GM12892 (cell line): ENCODE measurements around the gene LGR6.
"Not testable (repeated sequence)": the region's sequence is repeated elsewhere in the genome, so short reads cannot be mapped to it uniquely, and the experiment has no call there.

ENCODE experiments used
- DNase-seq: peaks from one replicate; pipeline ENCODE4 v3.0.0; 2011; ENCODE audit not compliant: insufficient read length
- FAIRE-seq: peaks from 2 replicates; lab custom pipeline; 2011; peaks lifted over from hg19 to GRCh38; lab: Jason Lieb, UNC
- POLR2A ChIP-seq: IDR thresholded peaks from 2 replicates; pipeline ENCODE4 v1.6.1; 2011; ENCODE audit warnings: low read depth, low read length, control low read depth
- POLR2AphosphoS5 ChIP-seq: IDR thresholded peaks from 2 replicates; pipeline ENCODE4 v1.6.1; 2011; ENCODE audit warnings: low read depth, low read length, control low read depth
- TAF1 ChIP-seq: IDR thresholded peaks from 2 replicates; pipeline ENCODE4 v1.6.1; 2011; ENCODE audit warnings: low read depth, mild to moderate bottlenecking, control low read depth, low read length, borderline replicate concordance

LGR6 gene

GRCh38 chr1:202348005-202348508, 154.5 kb downstream of the LGR6 start:
- no peak for DNase-seq
- TF ChIP-seq POLR2A (no peak), POLR2AphosphoS5 (no peak)
- no peak for FAIRE-seq

DNA sequence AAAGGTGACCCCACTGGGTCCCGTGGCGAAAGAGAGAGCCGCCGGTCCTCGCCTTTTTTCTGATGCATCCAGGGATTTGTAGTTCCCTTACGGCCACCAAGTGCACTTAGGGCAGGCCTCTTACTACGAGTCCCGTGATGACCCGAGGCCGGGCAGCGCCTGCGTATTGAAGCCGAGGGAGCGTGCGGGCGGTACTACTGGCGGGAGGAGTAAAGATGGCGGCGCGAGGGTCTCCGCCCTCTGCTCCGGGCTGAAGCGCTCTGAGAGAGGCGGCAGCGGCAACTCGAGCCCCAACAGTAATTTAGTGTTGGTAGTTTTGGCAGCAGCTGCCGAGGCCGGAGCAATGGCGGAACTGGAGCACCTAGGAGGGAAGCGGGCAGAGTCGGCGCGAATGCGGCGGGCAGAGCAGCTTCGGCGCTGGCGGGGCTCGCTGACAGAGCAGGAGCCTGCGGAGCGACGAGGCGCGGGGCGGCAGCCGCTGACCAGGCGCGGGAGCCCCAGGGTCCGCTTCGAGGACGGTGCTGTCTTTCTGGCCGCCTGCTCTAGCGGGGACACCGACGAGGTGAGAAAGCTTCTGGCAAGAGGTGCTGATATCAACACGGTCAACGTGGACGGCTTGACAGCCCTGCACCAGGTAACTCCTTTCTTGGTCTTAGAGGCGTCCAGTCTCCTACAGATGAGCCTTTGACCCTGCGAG, 155.1 kb downstream of the LGR6 start, which contains the start of gene PPP1R12B:
PPP1R12B (plus strand) TSS at position 191 of the 697 bp plus-strand sequence; CDS start at position 344, 153 bp downstream.
- FAIRE-seq (peak; percentile 96), DNase-seq (peak; percentile 63)
- TF ChIP-seq TAF1 (0 out of 2 replicates have a peak, but pooled peaks have one; percentile 64), POLR2AphosphoS5 (no peak), POLR2A (peak; percentile 54; the same call in 1 of the 2 replicates)

- FAIRE-seq (no peak), DNase-seq (no peak)
- TF ChIP-seq TAF1 (no peak), POLR2AphosphoS5 (no peak), POLR2A (no peak)
Measured at GRCh38 chr1:202349206-202349928, 155.8 kb downstream of the LGR6 start.

GRCh38 chr1:202351725-202352124, 158.1 kb downstream of the LGR6 start:
- DNase-seq, result no peak
- no peak for FAIRE-seq
- TF ChIP-seq POLR2AphosphoS5 (no peak), POLR2A (no peak), TAF1 (no peak)

- DNase-seq, FAIRE-seq: not testable (repeated sequence)
Measured at GRCh38 chr1:202352583-202353197, 159.1 kb downstream of the LGR6 start.

DNA sequence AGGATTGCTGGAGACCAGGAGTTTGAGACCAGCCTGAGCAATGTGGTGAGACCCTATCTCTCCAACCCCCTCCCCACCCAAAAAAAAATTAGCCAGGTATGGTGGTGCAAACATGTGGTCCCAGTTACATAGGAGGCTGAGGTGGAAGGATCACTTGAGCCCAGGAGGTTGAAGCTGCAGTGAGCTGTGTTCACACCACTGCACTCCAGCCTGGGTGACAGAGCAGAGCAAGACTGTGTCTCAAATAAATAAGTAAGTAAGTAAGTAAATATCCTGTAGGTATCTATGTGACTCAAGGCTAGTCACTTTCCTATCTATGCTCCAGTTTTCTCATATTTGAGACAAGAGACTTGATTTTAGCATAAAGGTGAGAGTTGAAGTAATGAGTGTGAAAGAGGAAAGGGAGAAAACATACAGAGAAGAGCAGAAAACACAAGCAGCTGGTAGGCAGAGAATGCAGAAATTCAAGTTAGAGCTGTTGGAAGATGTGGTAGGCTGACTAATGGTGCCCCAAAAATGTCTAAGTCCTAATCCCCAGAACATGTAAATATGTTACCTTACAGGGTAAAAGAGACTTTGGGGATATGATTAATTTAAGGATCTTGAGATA, 162.4 kb downstream of the LGR6 start:
- DNase-seq (no peak), FAIRE-seq (no peak)
- no peak for TF ChIP-seq POLR2AphosphoS5
- no peak for TF ChIP-seq TAF1
- no peak for TF ChIP-seq POLR2A

DNA sequence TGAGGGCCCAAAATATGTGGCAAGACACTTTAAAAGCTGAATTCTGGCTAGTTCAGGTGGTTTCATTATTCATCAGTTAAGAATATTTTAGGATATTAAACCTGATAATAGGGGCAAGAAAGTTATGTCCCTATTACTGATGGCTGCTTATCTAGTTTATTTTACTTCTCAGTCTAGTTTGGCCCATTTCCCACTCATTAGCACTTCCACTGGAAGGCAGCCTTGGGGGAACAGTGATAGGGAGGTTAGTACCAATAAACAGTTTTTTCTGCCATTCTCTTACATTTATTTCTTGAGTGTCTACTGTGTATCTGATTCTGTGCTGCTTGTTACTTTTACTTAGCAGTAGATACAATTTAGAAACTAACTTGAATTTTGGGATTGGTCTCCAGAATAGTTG, 163.9 kb downstream of the LGR6 start:
- no peak for TF ChIP-seq TAF1
- TF ChIP-seq POLR2A, result no peak
- no peak for TF ChIP-seq POLR2AphosphoS5
- DNase-seq (no peak), FAIRE-seq (no peak)

DNA sequence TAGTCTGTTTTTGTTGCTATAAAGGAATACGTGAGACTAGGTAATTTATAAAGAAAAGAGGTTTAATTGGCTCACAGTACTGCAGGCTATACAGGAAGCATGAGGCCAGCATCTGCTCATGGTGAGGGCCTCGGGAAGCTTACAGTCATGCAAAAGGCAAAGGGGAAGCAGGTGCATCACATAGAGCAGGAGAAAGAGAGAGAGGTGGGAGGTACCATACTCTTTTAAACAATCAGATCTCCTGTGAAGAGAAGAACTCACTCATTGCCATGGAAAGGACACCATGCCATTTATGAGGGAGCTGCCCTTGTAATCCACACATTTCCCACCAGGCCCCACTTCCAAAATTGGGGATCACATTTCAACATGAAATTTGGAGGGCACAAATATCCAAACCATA, 167.6 kb downstream of the LGR6 start:
- FAIRE-seq (no peak), DNase-seq (no peak)
- TF ChIP-seq TAF1, result no peak
- TF ChIP-seq POLR2AphosphoS5, result no peak
- no peak for TF ChIP-seq POLR2A

GRCh38 chr1:202361701-202362100, 168.1 kb downstream of the LGR6 start:
- DNase-seq, result no peak
- TF ChIP-seq POLR2A (no peak), POLR2AphosphoS5 (no peak), TAF1 (no peak)
- FAIRE-seq, result no peak

DNA sequence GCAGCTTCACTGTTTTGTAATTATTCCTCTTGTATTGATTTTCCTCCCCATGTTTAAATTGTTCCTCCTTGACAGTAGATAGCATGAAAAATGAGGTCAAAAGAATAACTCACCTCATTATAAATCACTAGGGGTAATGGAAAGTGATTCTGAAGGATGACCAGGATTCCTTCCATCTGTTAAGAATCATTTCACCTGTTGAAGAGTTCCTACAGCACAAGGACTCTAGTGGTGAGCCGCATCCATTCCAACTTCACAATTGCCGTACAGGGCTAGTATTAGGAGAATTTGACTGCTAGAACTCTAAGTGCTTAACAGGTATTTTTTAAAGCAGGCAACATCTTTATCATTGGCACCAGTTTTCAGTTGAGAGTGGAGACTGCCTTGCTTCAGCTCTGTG, 168.6 kb downstream of the LGR6 start:
- FAIRE-seq (no peak), DNase-seq (no peak)
- no peak for TF ChIP-seq POLR2AphosphoS5
- no peak for TF ChIP-seq POLR2A
- no peak for TF ChIP-seq TAF1

- FAIRE-seq, result no peak
- no peak for DNase-seq
- TF ChIP-seq TAF1 (no peak), POLR2AphosphoS5 (no peak), POLR2A (no peak)
Measured at GRCh38 chr1:202365092-202365815, 171.7 kb downstream of the LGR6 start.
